ENCODE measurements around the gene DUT.
"Not testable (repeated sequence)": the region's sequence is repeated elsewhere in the genome, so short reads cannot be mapped to it uniquely, and the experiment has no call there.

DUT gene

DNA sequence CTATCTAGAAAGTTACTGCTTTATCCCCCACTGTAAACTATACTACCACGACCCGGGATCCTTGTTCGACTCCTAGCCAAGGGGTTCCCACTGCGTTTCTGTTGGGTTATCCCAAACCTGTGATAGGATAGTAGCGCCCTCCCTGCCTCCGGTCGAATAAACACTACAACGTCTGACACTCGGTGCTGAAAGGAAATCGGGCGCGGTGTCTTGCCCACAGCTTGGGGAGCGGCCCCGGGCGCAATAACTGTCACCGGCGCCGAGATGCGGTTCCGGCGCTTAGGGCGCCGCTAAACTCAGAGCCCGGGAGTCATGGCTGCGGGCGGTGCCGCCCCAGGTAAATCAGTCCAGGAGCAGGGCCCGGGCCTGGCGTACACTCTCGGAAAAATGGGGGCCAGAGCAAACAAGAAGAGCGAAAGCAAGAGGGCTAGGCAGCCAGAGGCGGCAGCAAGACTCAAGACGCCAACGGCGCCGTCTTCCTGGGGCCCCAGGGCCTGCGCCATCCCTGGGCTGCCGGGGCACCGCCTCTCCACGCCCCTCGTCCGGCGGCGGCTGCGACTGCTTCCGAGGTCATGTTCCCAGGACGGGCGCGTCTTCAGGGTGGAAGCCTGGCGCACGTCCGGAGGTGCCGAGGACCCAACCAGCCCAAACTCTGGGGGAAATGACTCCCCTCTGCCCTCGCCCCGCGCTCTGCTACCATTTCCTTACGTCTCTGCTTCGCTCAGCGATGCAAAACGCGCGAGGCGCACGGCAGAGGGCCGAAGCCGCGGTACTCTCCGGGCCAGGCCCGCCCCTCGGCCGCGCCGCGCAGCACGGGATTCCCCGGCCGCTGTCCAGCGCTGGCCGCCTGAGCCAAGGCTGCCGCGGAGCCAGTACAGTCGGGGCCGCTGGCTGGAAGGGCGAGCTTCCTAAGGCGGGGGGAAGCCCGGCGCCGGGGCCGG is at the start of gene DUT:
Gene DUT (plus strand): TSS at position 575 of the 941 bp plus-strand sequence. CDS start 87 bp downstream, at position 662.
- DNase-seq (ENCODE audit: low spot score), result peak; percentile 85

DNA sequence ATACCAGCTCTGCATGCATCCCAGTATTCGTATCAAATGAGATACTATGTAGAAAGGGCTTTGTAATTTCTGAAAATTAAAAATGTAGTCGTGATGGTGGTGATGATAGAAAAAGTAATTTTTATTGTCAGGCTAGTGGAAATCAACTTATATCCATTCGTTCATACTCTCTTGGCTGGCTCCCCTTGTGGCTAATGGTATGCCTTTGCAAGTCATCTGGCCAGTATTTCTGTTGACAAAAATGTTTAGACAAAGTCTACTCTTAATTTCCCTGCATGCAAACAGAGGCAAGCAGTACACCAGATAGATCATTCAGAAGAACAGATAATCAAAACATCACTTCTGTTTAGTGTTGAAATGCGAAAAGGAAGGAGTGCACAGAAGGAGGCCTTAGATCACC is 49.6 kb upstream of the DUT start:
- DNase-seq (ENCODE audit: low spot score), result no peak

DNA sequence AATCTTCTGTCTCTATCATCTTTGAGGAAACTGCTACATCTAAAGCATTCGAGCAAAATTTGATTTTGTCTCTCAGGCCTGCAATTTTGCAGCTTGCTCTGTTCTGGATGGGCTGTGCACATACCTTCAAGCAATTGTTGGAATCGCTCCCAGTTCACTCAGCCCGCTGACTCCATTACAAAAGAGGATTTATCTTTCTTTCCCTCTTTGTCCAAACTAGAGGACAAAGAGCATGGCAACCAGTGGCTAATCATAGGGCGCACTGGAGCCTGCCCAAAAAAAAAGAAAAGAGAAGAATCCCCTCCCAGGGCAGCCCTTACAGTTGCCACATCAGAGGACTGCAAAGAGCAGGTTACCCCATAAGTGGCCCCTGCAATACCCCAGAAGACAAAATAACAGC is 49.0 kb upstream of the DUT start:
- DNase-seq (ENCODE audit: low spot score), result no peak

DNA sequence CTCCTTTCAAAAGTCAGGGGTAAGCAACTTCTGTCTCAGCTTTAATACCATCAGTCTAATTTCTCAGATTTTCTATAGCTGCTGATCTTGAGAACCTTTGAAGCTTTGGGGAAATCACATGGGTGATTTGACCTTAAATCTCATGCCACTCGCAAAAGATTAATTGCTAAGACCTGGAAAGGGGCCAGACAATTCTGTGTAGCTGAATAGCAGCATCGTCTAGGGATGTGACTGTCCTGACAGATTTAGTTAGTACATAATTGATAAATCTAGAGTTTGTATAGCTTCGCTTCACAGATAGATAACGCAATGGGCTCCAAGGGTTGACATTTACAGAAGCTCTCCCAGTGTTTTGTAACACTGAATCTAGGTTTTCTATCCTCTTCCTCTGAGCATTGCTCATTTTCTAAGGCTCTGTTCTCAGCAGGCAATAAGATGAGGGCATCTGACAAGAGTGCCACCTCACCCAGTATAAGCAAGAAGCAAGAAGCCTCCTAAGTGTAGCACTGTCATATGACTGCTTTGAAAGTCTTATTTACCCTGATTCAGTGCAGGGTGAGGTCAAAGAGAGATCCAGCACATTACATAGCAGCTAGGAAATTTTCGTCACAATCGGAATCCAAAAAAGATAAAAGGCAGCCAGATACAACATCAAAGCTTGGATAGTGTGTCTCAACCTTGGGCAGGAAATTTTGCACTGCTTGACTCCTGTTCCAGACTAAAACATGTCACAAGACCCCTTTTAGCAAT is 47.7 kb upstream of the DUT start:
- no peak for DNase-seq (ENCODE audit: low spot score)

DNA sequence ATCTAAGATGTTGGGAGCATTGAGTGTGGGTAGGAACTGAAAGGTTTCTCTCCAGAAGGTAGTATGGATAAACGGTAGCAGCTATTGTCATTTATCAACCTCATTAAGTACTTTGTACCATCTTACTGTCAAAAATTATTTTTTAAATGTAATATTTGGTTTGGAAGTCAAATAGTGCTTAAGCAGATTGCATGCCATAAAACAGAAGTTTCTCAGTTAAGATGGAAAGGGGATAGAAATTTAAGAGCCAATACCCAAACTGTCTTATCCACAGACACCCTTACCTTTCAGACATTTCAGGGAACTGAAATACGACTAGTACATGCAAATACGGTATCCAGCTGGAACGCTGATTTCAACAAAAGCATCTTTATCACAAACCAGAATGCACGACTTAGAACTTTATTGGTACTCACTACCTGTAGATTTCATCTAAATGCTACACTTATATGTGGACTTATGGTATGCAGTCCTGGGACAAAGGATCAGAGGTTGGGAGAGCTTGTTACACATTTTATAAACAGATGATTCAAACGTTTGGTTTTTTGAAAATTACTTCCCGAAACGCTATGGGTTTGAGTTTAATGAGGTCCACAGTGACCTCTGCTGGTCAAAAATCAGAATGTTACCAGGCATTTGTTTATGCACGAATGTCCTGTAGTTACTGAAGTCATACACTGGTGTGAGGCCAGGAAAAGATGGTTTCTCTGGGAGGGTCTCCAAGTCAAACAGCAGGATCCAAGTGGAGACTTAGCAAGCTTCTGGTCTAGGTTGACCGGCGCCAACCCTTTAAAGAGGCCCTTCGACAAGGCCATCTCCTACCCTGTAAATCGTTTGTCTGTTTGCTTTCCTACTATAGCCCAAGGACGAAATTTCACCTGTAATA is 45.7 kb upstream of the DUT start:
- peak; percentile 83 for DNase-seq (ENCODE audit: low spot score)

DNA sequence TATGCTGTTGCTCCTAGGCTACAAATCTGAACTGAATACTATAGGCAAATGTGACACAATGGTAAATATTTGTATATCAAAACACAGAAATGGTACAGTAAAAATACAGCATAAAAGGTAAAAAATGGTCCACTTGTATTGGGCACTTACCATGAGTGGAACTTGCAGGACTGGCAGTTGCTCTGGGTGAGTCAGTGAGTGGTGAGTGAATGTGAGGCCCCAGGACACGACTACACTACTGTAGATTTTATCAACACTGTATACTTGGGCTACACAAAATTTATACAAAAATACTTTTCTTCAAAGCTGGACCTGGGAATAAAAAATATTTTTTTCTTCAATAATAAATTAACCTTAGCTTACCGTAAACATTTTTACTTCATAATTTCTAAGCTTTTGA is 41.6 kb upstream of the DUT start:
- no peak for DNase-seq (ENCODE audit: low spot score)

DNA sequence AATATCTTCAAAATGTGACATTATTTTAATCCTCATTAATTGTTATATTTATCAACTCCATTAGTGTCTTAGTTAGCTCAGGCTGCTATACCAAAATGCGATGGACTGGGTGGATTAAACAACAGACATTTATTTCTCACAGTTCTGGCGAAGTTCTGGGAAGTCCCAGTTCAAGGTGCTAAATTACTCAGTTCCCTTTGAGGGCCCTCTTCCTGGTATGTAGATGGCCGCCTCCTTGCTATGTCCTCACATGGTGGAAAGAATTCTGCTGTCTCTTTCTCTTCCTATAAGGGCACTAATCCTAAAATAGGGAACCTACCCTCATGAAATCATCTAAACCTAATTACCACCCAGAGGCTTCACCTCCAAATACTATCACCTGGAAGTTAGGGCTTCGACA is 38.8 kb upstream of the DUT start:
- no peak for DNase-seq (ENCODE audit: low spot score)

DNA sequence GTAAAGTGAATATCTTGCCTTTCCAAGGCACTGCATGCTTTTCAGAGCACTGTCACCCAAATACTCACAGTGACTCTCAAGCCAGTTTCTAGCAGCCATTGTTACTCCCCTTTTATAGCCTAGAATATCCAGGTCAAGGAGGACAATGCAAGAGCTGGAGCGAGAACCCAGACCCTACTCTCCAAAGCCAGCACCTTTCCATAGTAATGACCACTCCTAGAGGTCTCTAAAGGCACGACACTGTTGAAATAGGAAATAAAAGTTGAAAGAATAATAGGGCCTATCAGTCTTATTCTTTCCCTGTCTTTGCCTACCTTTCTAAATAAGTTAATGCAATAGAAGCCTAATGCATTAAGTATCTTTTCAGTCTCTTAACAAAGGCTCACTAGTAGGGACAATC is 33.6 kb upstream of the DUT start:
- no peak for DNase-seq (ENCODE audit: low spot score)

DNA sequence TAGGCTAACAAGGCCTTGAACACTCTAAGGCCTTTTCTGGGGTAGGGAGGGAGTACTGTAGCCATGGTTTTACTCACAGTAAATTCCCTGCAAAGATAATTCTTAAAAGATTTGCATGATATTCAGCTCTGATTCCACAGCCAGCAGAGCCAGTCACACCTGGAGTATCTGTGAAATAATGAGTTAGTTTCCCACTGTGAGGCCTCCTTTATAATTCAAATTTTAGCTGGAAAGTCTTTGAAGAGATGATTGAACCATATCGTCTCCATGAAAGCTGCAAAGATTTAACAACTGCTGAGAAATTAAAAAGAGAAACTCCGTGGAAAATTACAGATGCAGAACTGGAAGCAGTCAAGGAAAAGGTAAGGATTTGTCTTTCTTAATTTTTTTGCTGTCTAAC is 32.3 kb upstream of the DUT start:
- DNase-seq (ENCODE audit: low spot score), result no peak

DNA sequence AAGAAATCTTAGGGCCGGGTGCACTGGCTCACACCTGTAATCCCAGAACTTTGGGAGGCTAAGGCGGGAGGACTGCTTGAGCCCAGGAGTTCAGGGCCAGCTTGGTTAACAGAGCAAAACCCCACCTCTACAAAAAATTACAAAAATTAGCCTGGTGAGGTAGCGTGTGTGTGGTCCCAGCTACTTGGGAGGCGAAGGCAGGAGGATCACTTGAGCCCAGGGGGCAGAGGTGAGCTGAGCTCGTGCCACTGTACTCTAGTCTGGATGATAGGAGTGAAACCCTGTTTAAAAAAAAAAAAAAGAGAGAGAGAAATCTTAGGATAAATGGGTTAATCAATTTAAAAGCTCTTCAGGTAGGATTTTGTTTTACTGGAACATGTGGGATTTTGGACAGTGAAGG is 31.2 kb upstream of the DUT start:
- no peak for DNase-seq (ENCODE audit: low spot score)

DNA sequence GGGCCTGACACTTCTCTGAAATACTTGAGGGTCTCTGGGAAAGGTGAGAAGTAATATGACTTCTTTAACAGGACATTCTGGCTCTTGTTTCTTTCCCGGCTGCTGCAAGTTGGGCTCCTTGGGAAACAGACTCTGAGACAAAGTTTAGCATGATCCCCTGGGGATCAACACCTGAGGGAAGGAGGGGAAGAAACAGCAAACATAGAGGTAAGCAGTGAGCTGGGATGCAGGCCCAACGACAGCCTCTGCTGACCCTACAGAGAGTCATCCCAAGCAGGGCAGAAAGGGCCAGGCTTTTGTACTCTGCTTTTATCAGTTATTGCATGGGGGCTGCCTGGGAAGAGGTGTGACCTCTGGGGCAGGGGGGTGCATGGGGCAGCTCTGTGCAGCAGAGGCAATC is 26.8 kb upstream of the DUT start:
- DNase-seq (ENCODE audit: low spot score), result no peak

DNA sequence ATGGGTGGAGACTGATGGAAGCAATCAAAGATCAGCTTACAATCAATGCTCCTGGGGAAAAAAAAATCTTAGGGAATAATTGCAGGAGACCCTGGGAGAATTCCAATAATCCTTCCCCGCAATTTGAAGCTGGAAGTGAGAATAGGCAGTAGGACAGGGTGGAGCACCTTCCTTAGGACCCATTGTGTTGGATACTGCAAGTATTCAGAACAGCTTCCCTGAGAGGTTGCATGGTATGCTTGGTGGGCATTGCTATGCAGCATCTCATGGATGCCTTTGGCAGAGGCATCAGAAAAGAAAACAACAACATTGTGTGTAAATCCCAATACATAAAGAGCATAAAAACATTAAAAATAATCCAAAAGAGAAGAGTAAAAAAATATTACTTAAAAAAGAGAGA is 24.6 kb upstream of the DUT start:
- DNase-seq (ENCODE audit: low spot score), result no peak

DNA sequence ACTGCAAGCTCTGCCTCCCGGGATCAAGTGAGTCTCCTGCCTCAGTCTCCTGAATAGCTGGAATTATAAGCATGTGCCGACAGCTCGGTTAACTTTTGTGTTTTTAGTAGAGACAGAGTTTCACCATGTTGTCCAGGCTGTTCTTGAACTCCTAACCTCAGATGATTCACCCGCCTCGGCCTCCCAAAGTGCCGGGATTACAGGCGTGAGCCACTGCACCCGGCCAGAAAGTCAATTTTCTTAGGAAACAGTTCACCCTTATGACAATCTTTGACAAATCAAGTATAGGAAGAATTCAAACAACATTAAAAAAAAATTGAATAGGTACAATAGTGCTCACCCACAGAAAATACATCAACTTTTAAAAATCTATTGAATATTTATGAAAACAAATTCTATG is 23.6 kb upstream of the DUT start:
- DNase-seq (ENCODE audit: low spot score), result no peak

DNA sequence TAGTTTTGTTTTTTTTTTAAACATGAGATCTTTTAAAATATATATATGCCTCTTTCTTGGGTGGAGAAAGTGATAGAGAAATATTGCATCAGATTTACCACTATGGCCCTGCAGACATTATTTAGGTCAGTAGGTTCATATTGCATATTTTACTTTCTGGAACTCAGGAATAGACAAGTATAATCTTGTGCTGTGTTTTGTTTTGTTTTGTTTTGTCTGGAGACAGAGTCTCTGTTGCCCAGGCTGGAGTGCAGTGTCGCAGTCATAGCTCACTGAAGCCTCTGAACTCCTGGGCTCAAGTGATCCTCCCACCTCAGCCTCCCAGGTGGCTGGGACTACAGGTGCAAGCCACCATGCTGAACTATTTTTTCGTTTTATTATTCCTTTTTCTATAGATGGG is 21.5 kb upstream of the DUT start:
- DNase-seq (ENCODE audit: low spot score), result no peak

DNA sequence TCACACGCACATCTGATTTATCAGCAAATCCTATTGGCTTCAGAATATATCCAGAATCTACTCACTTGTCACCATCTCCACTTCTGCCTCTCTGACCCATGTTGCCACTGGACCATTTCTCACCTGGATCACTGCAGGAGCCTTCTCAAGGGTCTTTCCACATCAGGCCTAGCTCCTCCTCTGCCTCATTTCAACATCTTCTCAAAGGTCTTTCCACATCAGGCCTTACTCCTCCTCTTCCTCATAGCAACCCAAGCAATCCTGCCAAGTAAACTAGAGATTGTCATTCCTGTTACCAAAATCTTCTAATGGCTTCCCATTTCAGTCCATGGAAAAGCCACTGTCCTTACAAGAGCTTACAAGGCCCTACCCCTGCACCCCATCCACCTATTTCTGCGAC is 18.0 kb upstream of the DUT start:
- DNase-seq (ENCODE audit: low spot score), result no peak

DNA sequence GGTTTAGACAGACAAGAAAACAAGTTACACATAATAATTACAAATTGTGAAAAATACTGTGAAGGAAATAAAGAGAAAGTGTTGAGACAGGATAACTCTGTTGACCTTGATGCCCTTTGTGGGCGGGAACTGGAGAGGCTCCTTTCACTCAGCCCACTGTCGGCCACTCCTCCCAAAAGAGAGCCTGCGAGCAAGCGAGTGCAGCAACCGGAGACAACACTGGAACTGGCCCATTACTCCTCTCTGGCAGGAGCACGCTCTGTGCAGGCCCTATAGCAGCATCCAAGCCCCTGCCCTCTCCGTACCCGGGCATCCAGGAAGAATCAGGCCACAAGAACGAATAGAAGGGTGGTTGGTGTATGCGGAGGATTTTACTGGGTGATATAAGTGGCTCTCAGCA is 16.2 kb upstream of the DUT start:
- no peak for DNase-seq (ENCODE audit: low spot score)

DNA sequence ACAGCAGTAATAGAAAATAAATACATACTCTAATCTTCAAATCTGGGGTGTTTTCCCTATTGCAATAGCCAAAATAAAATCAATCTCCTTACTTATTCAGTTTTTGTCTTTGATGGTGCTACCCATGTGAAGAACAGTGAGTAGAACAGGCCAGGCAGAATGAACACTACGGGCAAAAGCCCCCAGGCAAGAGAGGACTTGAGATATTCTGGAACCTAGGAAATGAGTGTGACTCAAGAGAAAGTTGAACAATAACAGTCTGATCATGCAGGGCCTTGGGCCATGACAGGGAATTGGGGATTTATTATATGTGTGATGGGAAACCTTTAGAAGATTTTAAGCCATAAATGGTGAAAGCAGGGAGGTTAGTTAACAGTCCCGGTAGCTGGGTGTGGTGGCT is 14.0 kb upstream of the DUT start:
- DNase-seq (ENCODE audit: low spot score), result no peak

DNA sequence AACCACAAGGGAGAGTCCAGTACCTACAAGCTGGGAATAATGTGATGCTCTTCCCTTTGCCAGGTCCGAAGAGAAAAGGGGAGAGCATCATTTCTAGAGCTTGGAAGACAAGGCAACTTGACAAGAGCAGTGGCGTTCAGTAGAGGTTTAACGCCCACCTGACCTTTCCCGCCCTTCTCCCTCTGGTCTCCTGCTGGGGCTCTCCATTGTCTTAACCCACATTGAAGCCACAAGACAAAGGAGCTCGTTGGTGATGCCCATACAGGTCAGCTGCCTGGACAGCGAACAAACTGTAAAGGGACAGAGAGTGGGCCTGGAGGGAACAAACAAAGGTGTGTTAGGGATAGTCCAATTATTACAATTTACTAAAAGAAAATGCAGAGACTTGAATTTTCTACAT is 13.1 kb upstream of the DUT start:
- no peak for DNase-seq (ENCODE audit: low spot score)

DNA sequence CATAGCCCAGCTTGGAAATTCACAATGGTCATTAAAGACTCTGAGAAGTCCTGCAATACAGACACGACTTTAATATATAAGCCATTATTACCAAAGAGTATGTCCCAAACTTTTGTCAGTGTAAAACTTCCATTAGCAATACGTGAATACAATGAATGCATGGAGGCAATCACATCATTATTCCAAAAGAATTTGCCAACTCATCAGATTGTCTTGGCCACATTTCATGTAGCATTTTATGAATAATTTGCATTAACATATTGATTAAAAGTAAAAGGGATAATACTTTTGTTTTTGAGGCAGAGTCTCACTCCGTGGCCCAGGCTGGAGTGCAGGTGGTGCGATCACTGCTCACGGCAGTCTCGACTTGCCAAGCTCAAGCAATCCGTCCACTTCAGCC is 7.9 kb upstream of the DUT start:
- DNase-seq (ENCODE audit: low spot score), result no peak

DNA sequence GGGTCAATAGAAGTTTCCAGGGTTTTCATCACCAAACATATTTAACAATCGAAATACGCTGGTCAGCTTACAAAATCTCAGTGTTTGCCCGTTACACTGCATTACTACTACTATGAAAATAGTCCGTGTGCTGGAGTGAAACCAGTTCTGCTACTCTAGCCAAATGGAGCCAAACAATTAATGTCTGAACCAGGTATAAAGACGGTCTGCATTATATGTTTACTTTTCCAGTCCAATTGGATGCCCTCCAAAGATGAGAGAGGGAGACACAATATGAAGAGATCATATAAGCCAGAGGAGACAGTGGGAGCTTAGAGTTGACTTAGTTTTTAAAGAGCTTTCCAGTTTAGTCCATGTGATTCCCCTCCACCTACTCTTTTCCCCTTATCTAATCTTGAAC is 6.3 kb upstream of the DUT start:
- DNase-seq (ENCODE audit: low spot score), result no peak

DNA sequence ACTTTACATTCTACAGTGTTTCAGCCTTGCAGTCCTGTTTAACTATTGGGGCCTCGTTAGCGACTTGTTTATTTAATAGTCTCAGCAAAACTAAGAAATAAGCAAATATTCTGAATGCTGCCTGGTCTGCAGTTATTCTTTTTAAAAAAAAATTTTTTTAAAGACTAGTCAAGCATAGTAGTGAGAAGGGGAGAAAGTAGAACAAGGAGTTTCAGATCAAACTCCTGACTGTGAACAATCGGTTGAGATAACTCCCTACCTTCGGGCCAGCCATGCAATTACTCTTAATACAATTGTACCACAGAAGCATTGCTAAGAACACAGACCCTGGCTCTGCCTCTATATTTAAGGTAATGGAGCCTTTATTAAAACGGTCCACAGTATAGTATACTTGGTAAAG is 5.8 kb upstream of the DUT start:
- no peak for DNase-seq (ENCODE audit: low spot score)

DNA sequence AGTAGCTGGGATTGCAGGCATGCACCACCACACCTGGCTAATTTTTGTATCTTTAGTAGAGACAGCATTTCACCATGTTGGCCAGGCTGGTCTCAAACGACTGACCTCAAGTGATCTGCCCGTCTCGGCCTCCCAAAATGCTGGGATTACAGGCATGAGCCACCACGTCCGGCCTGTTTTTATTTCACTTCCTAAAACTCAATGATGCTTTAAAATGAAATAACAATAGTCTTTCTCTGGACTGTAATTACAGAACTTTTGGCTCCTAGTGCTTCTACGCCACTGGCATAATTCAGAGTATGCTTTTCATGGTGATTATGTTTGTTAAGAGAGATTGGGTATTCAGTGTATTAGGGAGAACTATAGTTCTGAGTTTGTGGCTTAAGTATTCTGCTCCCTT is 5.0 kb upstream of the DUT start:
- not testable (repeated sequence) for DNase-seq (ENCODE audit: low spot score)

Measured in cerebellar cortex (tissue), 1 donor.